Fibroblast of lung (primary cell): ENCODE measurements around the gene PDE11A.

ENCODE experiments used
- EZH2 ChIP-seq: IDR thresholded peaks from 2 replicates; pipeline ENCODE4 v1.5.1; 2012; ENCODE audit warnings: low read length, control low read depth, mild to moderate bottlenecking; ENCODE audit errors: missing control alignments
- TF ChIP-seq, protein P1 (sequence below), 2 donors: IDR thresholded peaks in 1 of 2; conservative IDR thresholded peaks in 1 of 2; 1 replicate in 1 of 2; 2 replicates in 1 of 2; pipeline ENCODE4 v1.5.1; 2011 to 2012; ENCODE audit warnings: low read length in 2 of 2, control low read depth in 1 of 2, inconsistent platforms in 1 of 2, low read depth in 1 of 2, mild to moderate bottlenecking in 1 of 2

DNA sequence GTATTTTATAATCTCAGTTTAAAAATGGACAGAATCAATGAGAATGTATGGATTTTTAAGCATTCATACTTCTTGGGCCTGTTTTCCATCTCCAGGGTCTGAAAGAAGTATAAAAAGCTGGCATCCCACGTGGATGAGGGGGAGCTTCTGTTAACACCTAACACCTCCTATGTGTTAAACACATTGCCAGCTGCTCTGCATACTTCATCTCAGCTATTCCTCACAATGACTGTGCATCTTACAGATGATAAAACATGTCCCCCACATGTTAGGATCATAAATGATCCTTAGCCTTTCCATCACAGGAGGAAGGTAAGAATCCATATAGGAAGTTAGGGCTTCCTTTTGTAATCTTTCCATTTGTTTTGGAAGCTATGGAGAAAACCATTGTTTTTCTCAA, 440.9 kb downstream of the PDE11A start:
- TF ChIP-seq, protein P1, sequence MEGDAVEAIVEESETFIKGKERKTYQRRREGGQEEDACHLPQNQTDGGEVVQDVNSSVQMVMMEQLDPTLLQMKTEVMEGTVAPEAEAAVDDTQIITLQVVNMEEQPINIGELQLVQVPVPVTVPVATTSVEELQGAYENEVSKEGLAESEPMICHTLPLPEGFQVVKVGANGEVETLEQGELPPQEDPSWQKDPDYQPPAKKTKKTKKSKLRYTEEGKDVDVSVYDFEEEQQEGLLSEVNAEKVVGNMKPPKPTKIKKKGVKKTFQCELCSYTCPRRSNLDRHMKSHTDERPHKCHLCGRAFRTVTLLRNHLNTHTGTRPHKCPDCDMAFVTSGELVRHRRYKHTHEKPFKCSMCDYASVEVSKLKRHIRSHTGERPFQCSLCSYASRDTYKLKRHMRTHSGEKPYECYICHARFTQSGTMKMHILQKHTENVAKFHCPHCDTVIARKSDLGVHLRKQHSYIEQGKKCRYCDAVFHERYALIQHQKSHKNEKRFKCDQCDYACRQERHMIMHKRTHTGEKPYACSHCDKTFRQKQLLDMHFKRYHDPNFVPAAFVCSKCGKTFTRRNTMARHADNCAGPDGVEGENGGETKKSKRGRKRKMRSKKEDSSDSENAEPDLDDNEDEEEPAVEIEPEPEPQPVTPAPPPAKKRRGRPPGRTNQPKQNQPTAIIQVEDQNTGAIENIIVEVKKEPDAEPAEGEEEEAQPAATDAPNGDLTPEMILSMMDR (conservative IDR thresholded peaks at IDR 0.05 in 1 of 2, IDR thresholded peaks at IDR 0.05 in 1 of 2; ENCODE audit: low read depth in 1 of 2, low read length in 2 of 2), result no peak
- no peak for TF ChIP-seq EZH2
